GM20000 (cell line): ENCODE results near the gene TDRD7.

ENCODE experiments used
- DNase-seq: peaks from one replicate; pipeline ENCODE4 v3.0.0; 2012; ENCODE audit warnings: low spot score
- CTCF ChIP-seq: IDR thresholded peaks from 2 replicates; pipeline ENCODE4 v1.5.1; 2012; ENCODE audit warnings: mild to moderate bottlenecking, control low read depth; ENCODE audit errors: extremely low read depth, missing control alignments

TDRD7 gene

GRCh38 chr9:97468658-97469448, 57.0 kb downstream of the TDRD7 start:
- DNase-seq: peak; percentile 76
- peak; percentile 81 for TF ChIP-seq CTCF

- TF ChIP-seq CTCF: peak; percentile 29
- DNase-seq: peak; percentile 18
These were observed 58.2 kb downstream of the TDRD7 start for GRCh38 chr9:97470076-97470475.

- TF ChIP-seq CTCF: no peak
- DNase-seq: no peak
These were observed 61.8 kb downstream of the TDRD7 start for GRCh38 chr9:97473717-97474116.

- no peak for TF ChIP-seq CTCF
- no peak for DNase-seq
These were observed 62.6 kb downstream of the TDRD7 start for GRCh38 chr9:97474372-97474925.

GRCh38 chr9:97475059-97475458, 63.2 kb downstream of the TDRD7 start:
- no peak for TF ChIP-seq CTCF
- no peak for DNase-seq

- TF ChIP-seq CTCF: no peak
- DNase-seq: no peak
These were observed 66.5 kb downstream of the TDRD7 start for GRCh38 chr9:97478301-97478981.
